Loucy (cell line): ENCODE measurements around the gene TESMIN.

ENCODE experiments used
- H2AFZ ChIP-seq: fragments of 200-600 bp; sonication (generic); 2 replicates; pipeline ENCODE4 v1.6.0; 2016; ENCODE audit warnings: antibody characterized with exemption, mild to moderate bottlenecking, low read length, moderate library complexity
- H3F3A ChIP-seq: fragments of 200-600 bp; 2 replicates; pipeline ENCODE4 v1.6.0; 2016; ENCODE audit warnings: antibody characterized with exemption, low read depth, mild to moderate bottlenecking
- H3K27me3 ChIP-seq: fragments of 200-600 bp; sonication (generic); 2 replicates; pipeline ENCODE4 v1.6.1; 2014; ENCODE audit warnings: low read length, mild to moderate bottlenecking; ENCODE audit not compliant: insufficient read depth, poor library complexity, severe bottlenecking
- H3K36me3 ChIP-seq: fragments of 200-600 bp; sonication (generic); 2 replicates; pipeline ENCODE4 v1.6.1; 2016; ENCODE audit warnings: low read length; ENCODE audit not compliant: insufficient read depth
- H3K4me1 ChIP-seq: fragments of 200-600 bp; sonication (generic); 2 replicates; pipeline ENCODE4 v1.5.1; 2014; ENCODE audit warnings: low read length, mild to moderate bottlenecking; ENCODE audit not compliant: insufficient read depth, poor library complexity, severe bottlenecking
- H3K4me2 ChIP-seq: fragments of 200-600 bp; sonication (generic); 2 replicates; pipeline ENCODE4 v1.6.0; 2014; ENCODE audit warnings: antibody characterized with exemption, low read length, low read depth, mild to moderate bottlenecking; ENCODE audit not compliant: poor library complexity, severe bottlenecking
- H3K4me3 ChIP-seq: fragments of 200-600 bp; sonication (generic); 2 replicates; pipeline ENCODE4 v1.5.1; 2014; ENCODE audit warnings: low read length, mild to moderate bottlenecking, mixed read lengths; ENCODE audit not compliant: poor library complexity, severe bottlenecking
- H3K79me2 ChIP-seq: fragments of 200-600 bp; sonication (generic); 2 replicates; pipeline ENCODE4 v1.6.1; 2014; ENCODE audit warnings: low read length; ENCODE audit not compliant: insufficient read depth
- H3K9ac ChIP-seq: fragments of 200-600 bp; sonication (generic); 2 replicates; pipeline ENCODE4 v1.6.0; 2014; ENCODE audit warnings: mild to moderate bottlenecking, low read depth, low read length, moderate library complexity; ENCODE audit not compliant: poor library complexity, severe bottlenecking
- H3K9me2 ChIP-seq: fragments of 200-600 bp; sonication (generic); replicated peaks from 2 replicates; pipeline ENCODE4 v1.6.1; 2016; ENCODE audit warnings: low read depth, low read length, mixed read lengths
- H3K9me3 ChIP-seq: fragments of 200-600 bp; sonication (generic); 2 replicates; pipeline ENCODE4 v1.6.1; 2014; ENCODE audit warnings: mild to moderate bottlenecking, antibody characterized with exemption, low read length, low read depth; ENCODE audit not compliant: insufficient read depth
- H4K20me1 ChIP-seq: fragments of 200-600 bp; sonication (generic); 2 replicates; pipeline ENCODE4 v1.6.0; 2014; ENCODE audit warnings: antibody characterized with exemption, low read length, mild to moderate bottlenecking; ENCODE audit not compliant: insufficient read depth, poor library complexity, severe bottlenecking
- CTCF ChIP-seq: fragments of 200-600 bp; sonication (generic); conservative IDR thresholded peaks from 2 replicates; pipeline ENCODE4 v1.5.1; 2014; ENCODE audit warnings: mild to moderate bottlenecking, antibody characterized with exemption, low read length
- EZH2phosphoT487 ChIP-seq: fragments of 200-600 bp; IDR thresholded peaks from 2 replicates; pipeline ENCODE4 v1.6.1; 2018; ENCODE audit warnings: antibody characterized with exemption, mild to moderate bottlenecking, moderate library complexity, borderline replicate concordance

Gene TESMIN

DNA sequence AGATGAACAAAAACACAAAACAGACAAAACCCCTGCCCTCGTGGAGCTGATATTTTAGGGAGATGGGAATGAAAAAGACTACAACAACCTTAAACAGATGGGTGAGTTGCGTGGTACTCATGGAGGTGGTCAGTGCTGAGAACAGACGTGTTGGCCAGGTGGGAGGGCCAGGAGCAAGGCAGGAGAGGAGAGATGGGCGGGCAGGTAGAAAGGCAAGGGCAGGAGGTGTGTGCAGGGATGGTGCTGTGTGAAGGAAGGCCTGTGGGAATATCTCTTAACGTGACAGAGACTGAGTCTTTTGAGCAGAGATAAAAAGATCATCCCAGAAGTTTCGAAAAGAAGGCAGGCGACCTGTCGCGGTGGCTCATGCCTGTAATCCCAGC lies 59.9 kb downstream of the TESMIN start:
- H3K79me2 ChIP-seq: no peaks in the 10 kb centered on the region
- peaks cover 10% of the 10 kb centered on the region for H3K4me1 ChIP-seq
- no peaks in the 10 kb centered on the region for H3K27me3 ChIP-seq
- no peaks in the 10 kb centered on the region for H3K9me3 ChIP-seq
- no peak overlapping the region for H3K9ac ChIP-seq
- H3K36me3 ChIP-seq: no peaks in the 10 kb centered on the region
- no peak overlapping the region for H3K4me3 ChIP-seq
- H3K4me2 ChIP-seq: peak overlapping the region; percentile 25
- H3K9me2 ChIP-seq: no peaks in the 10 kb centered on the region
- no peak overlapping the region for H2AFZ ChIP-seq
- H4K20me1 ChIP-seq: no peaks in the 10 kb centered on the region
- TF ChIP-seq CTCF (0 out of 2 replicates have a peak, but pooled peaks have one; percentile 10), EZH2phosphoT487 (no peak)
- H3F3A ChIP-seq: no peaks in the 10 kb centered on the region

GRCh38 chr11:68690671-68691401 lies 60.5 kb downstream of the TESMIN start:
- Histone ChIP-seq H3F3A (no peaks in the 10 kb centered on the region), H3K79me2 (no peaks in the 10 kb centered on the region), H3K36me3 (no peaks in the 10 kb centered on the region), H3K27me3 (no peaks in the 10 kb centered on the region), H3K9me3 (no peaks in the 10 kb centered on the region), H3K9ac (no peak overlapping the region), H3K9me2 (no peaks in the 10 kb centered on the region), H3K4me1 (peaks cover 10% of the 10 kb centered on the region), H3K4me2 (peak overlapping the region; percentile 25), H4K20me1 (no peaks in the 10 kb centered on the region), H2AFZ (no peak overlapping the region), H3K4me3 (no peak overlapping the region)
- peak; percentile 67 for TF ChIP-seq CTCF
- no peak for TF ChIP-seq EZH2phosphoT487

- H3K4me3 ChIP-seq: no peak overlapping the region
- peak overlapping the region; percentile 25 for H3K4me2 ChIP-seq
- TF ChIP-seq EZH2phosphoT487: no peak
- no peak for TF ChIP-seq CTCF
- H3K36me3 ChIP-seq: no peaks in the 10 kb centered on the region
- H3K27me3 ChIP-seq: no peaks in the 10 kb centered on the region
- no peaks in the 10 kb centered on the region for H3K9me3 ChIP-seq
- H3F3A ChIP-seq: no peaks in the 10 kb centered on the region
- no peak overlapping the region for H2AFZ ChIP-seq
- no peak overlapping the region for H3K9ac ChIP-seq
- H3K4me1 ChIP-seq: peaks cover 10% of the 10 kb centered on the region
- no peaks in the 10 kb centered on the region for H3K79me2 ChIP-seq
- no peaks in the 10 kb centered on the region for H3K9me2 ChIP-seq
- no peaks in the 10 kb centered on the region for H4K20me1 ChIP-seq
Observed at GRCh38 chr11:68689737-68690625, 61.3 kb downstream of the TESMIN start.
